Endodermal cell (in vitro differentiated cells): ENCODE data around the gene SLC9C2. TPM values are rescaled to one million over a fixed set of nuclear protein-coding genes. Genes with fewer than 3 reads are reported as not detected.

Experiments used
- DNase-seq: peaks from one replicate; pipeline ENCODE4 v3.0.0-alpha.2; 2017
- H3K27ac ChIP-seq: 2 replicates; pipeline ENCODE4 v1.5.1; 2013; ENCODE audit warnings: mild to moderate bottlenecking, low read depth, low read length, moderate library complexity
- H3K27me3 ChIP-seq: 2 replicates; pipeline ENCODE4 v1.6.1; 2013; ENCODE audit warnings: mild to moderate bottlenecking, low read length, moderate library complexity; ENCODE audit not compliant: insufficient read depth, control insufficient read depth, poor library complexity, severe bottlenecking
- H3K36me3 ChIP-seq: 2 replicates; pipeline ENCODE4 v1.7.0; 2013; ENCODE audit warnings: mild to moderate bottlenecking, low read length, moderate library complexity; ENCODE audit not compliant: control insufficient read depth, insufficient read depth
- H3K4me1 ChIP-seq: one replicate; pipeline ENCODE4 v1.7.0; 2013; ENCODE audit warnings: low read length; ENCODE audit not compliant: control insufficient read depth, insufficient read depth
- H3K4me3 ChIP-seq: 2 replicates; pipeline ENCODE4 v1.5.1; 2013; ENCODE audit warnings: mild to moderate bottlenecking, low read length, moderate library complexity
- H3K9ac ChIP-seq: 2 replicates; pipeline ENCODE4 v1.6.1; 2013; ENCODE audit warnings: mild to moderate bottlenecking, low read length, moderate library complexity; ENCODE audit not compliant: poor library complexity, severe bottlenecking; ENCODE audit errors: extremely low read depth
- H3K9me3 ChIP-seq: 2 replicates; pipeline ENCODE4 v1.6.1; 2013; ENCODE audit warnings: mild to moderate bottlenecking, low read length, moderate library complexity; ENCODE audit not compliant: control insufficient read depth
- H3K27ac Mint-ChIP-seq: 2 replicates; pipeline ENCODE4 v1.8.0; 2020; ENCODE audit warnings: mixed read lengths
- H3K27me3 Mint-ChIP-seq: 2 replicates; pipeline ENCODE4 v1.8.0; 2021; ENCODE audit warnings: mild to moderate bottlenecking, mixed read lengths; ENCODE audit not compliant: insufficient read depth
- H3K36me3 Mint-ChIP-seq: 2 replicates; pipeline ENCODE4 v1.8.0; 2020; ENCODE audit warnings: low read depth, mixed read lengths
- H3K4me1 Mint-ChIP-seq: 2 replicates; pipeline ENCODE4 v1.8.0; 2020; ENCODE audit warnings: mixed read lengths
- H3K4me3 Mint-ChIP-seq: 2 replicates; pipeline ENCODE4 v1.8.0; 2020; ENCODE audit warnings: mild to moderate bottlenecking, moderate library complexity, mixed read lengths
- H3K9me3 Mint-ChIP-seq: 2 replicates; pipeline ENCODE4 v1.8.0; 2020; ENCODE audit warnings: mild to moderate bottlenecking, mixed read lengths
- WGBS, 2 experiments: methylation state at CpG; one replicate each; pipeline versions ENCODE4 v1.1.5 to v1.1.7; 2013; ENCODE audit warnings: missing lambda C conversion rate in 2 of 2, mixed read lengths in 1 of 2; ENCODE audit not compliant: insufficient coverage in 1 of 2, insufficient read length in 1 of 2; 5-methylcytosine and 5-hydroxymethylcytosine counted together
- total RNA-seq, 2 donors: library from RNA; stranded (reverse); fragmentation: NEBNext Ultra II Directional in 1 of 2; extraction: Animal tissue kit (Norgen Biotek cat#: 25700) in 1 of 2; gene quantifications; 2 replicates in 1 of 2; 3 replicates in 1 of 2; pipeline ENCODE4 v1.2.1, GENCODE V29; 2021
- TF ChIP-seq, protein P1 (sequence below): fragments of 200-600 bp; sonication (generic); conservative IDR thresholded peaks from 2 replicates; pipeline ENCODE4 v1.5.0; 2021; ENCODE audit warnings: antibody characterized with exemption, mild to moderate bottlenecking

The SLC9C2 gene
- total RNA-seq, 2 donors from 2014 or later: not detected

GRCh38 chr1:173506437-173506836 is 96.4 kb downstream of the SLC9C2 start:
- WGBS, 2 experiments: 92 to 100% methylated on average over 1 to 6 of the region's 6 CpGs
- H3K9me3 Mint-ChIP-seq: no peaks in the 10 kb centered on the region
- Histone ChIP-seq H3K27me3 (no peaks in the 10 kb centered on the region), H3K4me1 (peaks cover 10% of the 10 kb centered on the region), H3K36me3 (no peaks in the 10 kb centered on the region), H3K9ac (no peak overlapping the region), H3K9me3 (no peaks in the 10 kb centered on the region), H3K4me3 (no peak overlapping the region), H3K27ac (peak overlapping the region; percentile 89)
- no peaks in the 10 kb centered on the region for H3K36me3 Mint-ChIP-seq
- DNase-seq: peak; percentile 74
- H3K4me1 Mint-ChIP-seq: peaks cover 12% of the 10 kb centered on the region
- TF ChIP-seq, protein P1, sequence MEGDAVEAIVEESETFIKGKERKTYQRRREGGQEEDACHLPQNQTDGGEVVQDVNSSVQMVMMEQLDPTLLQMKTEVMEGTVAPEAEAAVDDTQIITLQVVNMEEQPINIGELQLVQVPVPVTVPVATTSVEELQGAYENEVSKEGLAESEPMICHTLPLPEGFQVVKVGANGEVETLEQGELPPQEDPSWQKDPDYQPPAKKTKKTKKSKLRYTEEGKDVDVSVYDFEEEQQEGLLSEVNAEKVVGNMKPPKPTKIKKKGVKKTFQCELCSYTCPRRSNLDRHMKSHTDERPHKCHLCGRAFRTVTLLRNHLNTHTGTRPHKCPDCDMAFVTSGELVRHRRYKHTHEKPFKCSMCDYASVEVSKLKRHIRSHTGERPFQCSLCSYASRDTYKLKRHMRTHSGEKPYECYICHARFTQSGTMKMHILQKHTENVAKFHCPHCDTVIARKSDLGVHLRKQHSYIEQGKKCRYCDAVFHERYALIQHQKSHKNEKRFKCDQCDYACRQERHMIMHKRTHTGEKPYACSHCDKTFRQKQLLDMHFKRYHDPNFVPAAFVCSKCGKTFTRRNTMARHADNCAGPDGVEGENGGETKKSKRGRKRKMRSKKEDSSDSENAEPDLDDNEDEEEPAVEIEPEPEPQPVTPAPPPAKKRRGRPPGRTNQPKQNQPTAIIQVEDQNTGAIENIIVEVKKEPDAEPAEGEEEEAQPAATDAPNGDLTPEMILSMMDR: peak; percentile 69
- H3K27me3 Mint-ChIP-seq: no peaks in the 10 kb centered on the region
- H3K4me3 Mint-ChIP-seq: no peak overlapping the region
- no peak overlapping the region for H3K27ac Mint-ChIP-seq

DNA sequence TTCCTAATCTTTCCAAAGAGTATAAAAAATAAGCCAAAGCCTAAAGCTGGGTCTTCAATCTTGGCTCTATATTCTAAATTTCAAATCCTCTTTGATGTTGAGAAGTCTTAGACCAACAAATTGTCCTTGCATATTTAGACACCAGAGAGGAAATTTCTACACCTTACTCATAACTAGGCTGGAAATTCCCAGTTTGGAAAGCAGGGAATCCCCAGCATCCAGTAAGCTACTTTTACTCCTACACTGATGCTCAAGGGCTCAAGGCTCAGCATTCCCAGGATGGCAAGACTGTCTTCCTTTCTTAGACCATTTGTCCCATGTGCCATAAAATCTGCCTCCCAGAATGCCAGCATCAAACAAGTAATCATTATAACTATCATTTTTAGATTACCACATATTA is 97.5 kb downstream of the SLC9C2 start:
- TF ChIP-seq, protein P1: no peak
- no peaks in the 10 kb centered on the region for H3K27me3 ChIP-seq
- no peaks in the 10 kb centered on the region for H3K36me3 ChIP-seq
- H3K4me3 Mint-ChIP-seq: no peak overlapping the region
- no peaks in the 10 kb centered on the region for H3K9me3 ChIP-seq
- H3K27ac ChIP-seq: no peak overlapping the region
- no peaks in the 10 kb centered on the region for H3K9me3 Mint-ChIP-seq
- peaks cover 10% of the 10 kb centered on the region for H3K4me1 ChIP-seq
- H3K27me3 Mint-ChIP-seq: no peaks in the 10 kb centered on the region
- H3K4me3 ChIP-seq: no peak overlapping the region
- no peaks in the 10 kb centered on the region for H3K36me3 Mint-ChIP-seq
- H3K4me1 Mint-ChIP-seq: peaks cover 12% of the 10 kb centered on the region
- DNase-seq: no peak
- H3K9ac ChIP-seq: no peak overlapping the region
- no peak overlapping the region for H3K27ac Mint-ChIP-seq

- Mint-ChIP-seq H3K27ac (no peak overlapping the region), H3K4me3 (no peak overlapping the region), H3K9me3 (no peaks in the 10 kb centered on the region), H3K36me3 (no peaks in the 10 kb centered on the region), H3K27me3 (no peaks in the 10 kb centered on the region), H3K4me1 (peaks cover 12% of the 10 kb centered on the region)
- TF ChIP-seq, protein P1: no peak
- peaks cover 10% of the 10 kb centered on the region for H3K4me1 ChIP-seq
- no peak for DNase-seq
- H3K9ac ChIP-seq: no peak overlapping the region
- H3K27ac ChIP-seq: no peak overlapping the region
- H3K4me3 ChIP-seq: no peak overlapping the region
- no peaks in the 10 kb centered on the region for H3K27me3 ChIP-seq
- WGBS, 2 experiments: 98 to 100% methylated on average over 3 to 4 of the region's 4 CpGs
- no peaks in the 10 kb centered on the region for H3K36me3 ChIP-seq
- H3K9me3 ChIP-seq: no peaks in the 10 kb centered on the region
These were observed 98.6 kb downstream of the SLC9C2 start for GRCh38 chr1:173504268-173504667.
